Hepatocyte (in vitro differentiated cells): ENCODE measurements around the gene PRRG2.

Experiments
- EZH2 ChIP-seq: fragments of 200-600 bp; sonication (generic); IDR thresholded peaks from 2 replicates; pipeline ENCODE4 v1.6.1; 2016; ENCODE audit warnings: antibody characterized with exemption, mild to moderate bottlenecking, borderline replicate concordance
- EZH2phosphoT487 ChIP-seq: fragments of 200-600 bp; sonication (generic); IDR thresholded peaks from one replicate; pipeline ENCODE4 v1.6.1; 2018; ENCODE audit warnings: antibody characterized with exemption, mild to moderate bottlenecking, low read depth, moderate library complexity; ENCODE audit not compliant: unreplicated experiment, severe bottlenecking
- TF ChIP-seq, protein P1 (sequence below): fragments of 200-600 bp; sonication (generic); IDR thresholded peaks from 2 replicates; pipeline ENCODE4 v1.5.1; 2016; ENCODE audit warnings: antibody characterized with exemption, mild to moderate bottlenecking; ENCODE audit not compliant: poor library complexity

DNA sequence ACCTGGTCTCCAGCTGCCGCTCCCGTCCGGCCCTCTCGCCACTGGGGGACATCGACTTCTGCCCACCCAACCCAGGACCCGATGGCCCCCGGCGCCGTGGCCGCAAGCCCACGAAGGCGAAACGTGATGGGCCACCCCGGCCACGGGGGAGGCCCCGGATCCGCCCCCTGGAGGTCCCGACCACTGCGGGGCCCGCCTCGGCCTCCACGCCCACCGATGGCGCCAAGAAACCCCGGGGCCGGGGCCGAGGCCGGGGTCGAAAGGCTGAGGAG lies 16.5 kb downstream of the PRRG2 start:
- TF ChIP-seq, protein P1, sequence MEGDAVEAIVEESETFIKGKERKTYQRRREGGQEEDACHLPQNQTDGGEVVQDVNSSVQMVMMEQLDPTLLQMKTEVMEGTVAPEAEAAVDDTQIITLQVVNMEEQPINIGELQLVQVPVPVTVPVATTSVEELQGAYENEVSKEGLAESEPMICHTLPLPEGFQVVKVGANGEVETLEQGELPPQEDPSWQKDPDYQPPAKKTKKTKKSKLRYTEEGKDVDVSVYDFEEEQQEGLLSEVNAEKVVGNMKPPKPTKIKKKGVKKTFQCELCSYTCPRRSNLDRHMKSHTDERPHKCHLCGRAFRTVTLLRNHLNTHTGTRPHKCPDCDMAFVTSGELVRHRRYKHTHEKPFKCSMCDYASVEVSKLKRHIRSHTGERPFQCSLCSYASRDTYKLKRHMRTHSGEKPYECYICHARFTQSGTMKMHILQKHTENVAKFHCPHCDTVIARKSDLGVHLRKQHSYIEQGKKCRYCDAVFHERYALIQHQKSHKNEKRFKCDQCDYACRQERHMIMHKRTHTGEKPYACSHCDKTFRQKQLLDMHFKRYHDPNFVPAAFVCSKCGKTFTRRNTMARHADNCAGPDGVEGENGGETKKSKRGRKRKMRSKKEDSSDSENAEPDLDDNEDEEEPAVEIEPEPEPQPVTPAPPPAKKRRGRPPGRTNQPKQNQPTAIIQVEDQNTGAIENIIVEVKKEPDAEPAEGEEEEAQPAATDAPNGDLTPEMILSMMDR = no peak
- TF ChIP-seq EZH2phosphoT487 = no peak
- TF ChIP-seq EZH2 = no peak
